Panc1 (cell line): ENCODE measurements around the gene ASPA.

Experiments used
- CTCF ChIP-seq: fragments of 450-650 bp; IDR thresholded peaks from 2 replicates; pipeline ENCODE4 v1.5.1; 2017; ENCODE audit warnings: mild to moderate bottlenecking
- POLR2AphosphoS5 ChIP-seq: IDR thresholded peaks from 2 replicates; pipeline ENCODE4 v1.6.1; 2012; ENCODE audit warnings: mild to moderate bottlenecking, low read depth, low read length, moderate library complexity
- REST ChIP-seq, 2 experiments: IDR thresholded peaks; 2 replicates each; pipeline ENCODE4 v1.6.1; 2011 to 2012; ENCODE audit warnings: low read depth in 2 of 2, control low read depth in 1 of 2, low read length in 1 of 2, mild to moderate bottlenecking in 1 of 2, moderate library complexity in 1 of 2; ENCODE audit not compliant: insufficient read depth in 1 of 2

- TF ChIP-seq CTCF = no peak
- TF ChIP-seq POLR2AphosphoS5 = no peak
- no peak for TF ChIP-seq REST (IDR thresholded peaks at IDR 0.05; ENCODE audit: insufficient read depth in 1 of 2, low read depth in 2 of 2, low read length in 1 of 2)
Measured at GRCh38 chr17:3513305-3514035, 37.7 kb downstream of the ASPA start.
